Fibroblast of pulmonary artery (primary cell): ENCODE data around the gene LYPD6B.
A peak's percentile ranks its signal among the peaks of the same experiment; 100 is the strongest.

ENCODE experiments used
- DNase-seq: peaks from one replicate; pipeline ENCODE4 v3.0.0-alpha.2; 2010; ENCODE audit warnings: low read depth
- H3K4me3 ChIP-seq: replicated peaks from 2 replicates; pipeline ENCODE4 v1.5.1; 2011; ENCODE audit warnings: low read depth, mild to moderate bottlenecking, control low read depth, low read length, moderate library complexity
- TF ChIP-seq, protein P1 (sequence below): IDR thresholded peaks from 2 replicates; pipeline ENCODE4 v1.5.1; 2011; ENCODE audit warnings: mild to moderate bottlenecking, control low read depth, low read length, inconsistent platforms; ENCODE audit errors: missing control alignments

LYPD6B gene

GRCh38 chr2:149040451-149040850 is 2.0 kb downstream of the LYPD6B start:
- DNase-seq, result no peak
- H3K4me3 ChIP-seq, result no peak overlapping the region
- TF ChIP-seq, protein P1, sequence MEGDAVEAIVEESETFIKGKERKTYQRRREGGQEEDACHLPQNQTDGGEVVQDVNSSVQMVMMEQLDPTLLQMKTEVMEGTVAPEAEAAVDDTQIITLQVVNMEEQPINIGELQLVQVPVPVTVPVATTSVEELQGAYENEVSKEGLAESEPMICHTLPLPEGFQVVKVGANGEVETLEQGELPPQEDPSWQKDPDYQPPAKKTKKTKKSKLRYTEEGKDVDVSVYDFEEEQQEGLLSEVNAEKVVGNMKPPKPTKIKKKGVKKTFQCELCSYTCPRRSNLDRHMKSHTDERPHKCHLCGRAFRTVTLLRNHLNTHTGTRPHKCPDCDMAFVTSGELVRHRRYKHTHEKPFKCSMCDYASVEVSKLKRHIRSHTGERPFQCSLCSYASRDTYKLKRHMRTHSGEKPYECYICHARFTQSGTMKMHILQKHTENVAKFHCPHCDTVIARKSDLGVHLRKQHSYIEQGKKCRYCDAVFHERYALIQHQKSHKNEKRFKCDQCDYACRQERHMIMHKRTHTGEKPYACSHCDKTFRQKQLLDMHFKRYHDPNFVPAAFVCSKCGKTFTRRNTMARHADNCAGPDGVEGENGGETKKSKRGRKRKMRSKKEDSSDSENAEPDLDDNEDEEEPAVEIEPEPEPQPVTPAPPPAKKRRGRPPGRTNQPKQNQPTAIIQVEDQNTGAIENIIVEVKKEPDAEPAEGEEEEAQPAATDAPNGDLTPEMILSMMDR, result peak; percentile 30

DNA sequence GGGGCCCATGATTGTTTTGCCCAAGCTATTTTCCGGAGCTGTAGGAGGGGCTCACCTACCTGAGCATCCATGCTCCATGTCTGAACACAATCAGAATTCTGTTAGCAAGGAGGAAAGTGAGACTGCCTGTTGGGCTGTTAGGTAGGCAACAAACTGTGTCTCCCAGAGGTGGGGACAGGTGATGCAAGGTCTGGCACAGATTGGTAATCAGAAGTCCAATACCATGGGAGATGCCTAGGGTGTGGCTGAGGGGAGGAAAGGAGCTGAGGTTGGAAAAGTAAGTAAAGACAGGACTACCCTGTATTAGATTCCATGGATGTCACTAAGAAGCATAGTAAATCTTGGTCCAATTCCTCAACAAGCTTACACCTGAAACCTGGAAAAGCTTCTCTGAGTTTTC is 3.0 kb downstream of the LYPD6B start:
- H3K4me3 ChIP-seq, result no peak overlapping the region
- DNase-seq, result no peak
- TF ChIP-seq, protein P1, result no peak

DNA sequence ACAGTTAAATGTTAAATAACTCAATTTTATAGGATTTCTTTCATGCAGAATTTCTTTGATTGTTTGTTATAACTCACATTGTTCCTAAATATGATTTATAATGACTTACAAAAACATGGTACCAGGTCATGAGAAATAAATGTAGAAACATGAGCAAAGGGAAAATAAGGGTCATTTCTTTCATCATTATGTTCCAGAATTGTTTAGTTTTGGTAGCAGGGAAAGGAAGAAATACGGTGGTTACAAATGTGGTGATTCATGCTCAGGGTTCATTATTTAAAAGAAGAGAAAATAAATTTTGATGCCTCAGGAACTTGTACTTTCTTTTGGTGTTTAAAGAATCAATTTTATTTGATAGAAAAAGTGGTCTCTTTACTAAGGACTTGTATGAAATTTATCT is 4.4 kb downstream of the LYPD6B start:
- no peak overlapping the region for H3K4me3 ChIP-seq
- TF ChIP-seq, protein P1, result no peak
- DNase-seq, result no peak

GRCh38 chr2:149044500-149044899 is 6.0 kb downstream of the LYPD6B start:
- TF ChIP-seq, protein P1, result no peak
- DNase-seq, result no peak
- no peak overlapping the region for H3K4me3 ChIP-seq

- no peak overlapping the region for H3K4me3 ChIP-seq
- TF ChIP-seq, protein P1, result no peak
- no peak for DNase-seq
Measured at GRCh38 chr2:149047118-149047517, 8.6 kb downstream of the LYPD6B start.

DNA sequence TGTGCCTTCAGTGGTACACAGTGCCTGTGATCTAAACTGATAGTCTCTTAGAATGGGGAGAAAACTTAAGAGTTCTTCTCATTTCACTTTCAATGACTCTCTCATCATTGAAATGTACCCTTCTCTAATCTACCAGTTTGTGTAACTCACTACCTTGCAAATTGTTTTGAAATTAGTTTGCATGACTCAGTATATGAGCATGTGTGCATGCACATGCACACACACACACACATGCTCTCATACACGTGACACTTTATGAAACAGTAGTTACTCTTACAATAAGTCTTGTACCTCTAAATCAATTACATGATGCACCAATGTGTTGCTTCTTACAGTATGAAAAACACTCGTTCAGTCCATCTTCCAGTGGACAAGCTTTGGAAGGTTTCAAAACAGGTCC is 10.6 kb downstream of the LYPD6B start:
- no peak for DNase-seq
- TF ChIP-seq, protein P1, result no peak
- H3K4me3 ChIP-seq, result no peak overlapping the region

DNA sequence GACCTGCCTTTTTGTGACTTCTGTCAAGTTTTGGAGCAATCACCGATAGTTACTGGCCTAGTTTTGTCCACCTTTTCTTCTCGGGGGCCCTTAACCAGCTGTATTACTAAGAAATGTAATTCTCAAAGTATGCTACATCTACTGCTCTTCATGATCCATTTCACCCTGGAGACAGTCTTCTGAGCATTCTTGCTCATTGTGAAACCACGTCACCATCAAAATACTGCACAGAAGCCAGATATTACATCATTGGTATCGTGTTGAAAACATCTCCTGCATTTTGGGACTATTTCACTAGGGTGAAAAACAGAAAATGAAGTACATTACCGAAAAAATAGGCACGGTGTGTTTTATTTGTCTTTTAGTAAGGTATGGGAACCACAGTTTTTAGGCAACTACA is 11.7 kb downstream of the LYPD6B start:
- TF ChIP-seq, protein P1, result no peak
- H3K4me3 ChIP-seq, result no peak overlapping the region
- DNase-seq, result peak; percentile 17
